Endodermal cell (in vitro differentiated cells): ENCODE results near the gene TUFM. TPM values are rescaled to one million over a fixed set of nuclear protein-coding genes. Genes with fewer than 3 reads are reported as not detected.
A peak's percentile ranks its signal among the peaks of the same experiment; 100 is the strongest.

Source experiments
- DNase-seq: peaks from one replicate; pipeline ENCODE4 v3.0.0-alpha.2; 2017
- H3K27ac ChIP-seq: 2 replicates; pipeline ENCODE4 v1.5.1; 2013; ENCODE audit warnings: mild to moderate bottlenecking, low read depth, low read length, moderate library complexity
- H3K27me3 ChIP-seq: 2 replicates; pipeline ENCODE4 v1.6.1; 2013; ENCODE audit warnings: mild to moderate bottlenecking, low read length, moderate library complexity; ENCODE audit not compliant: insufficient read depth, control insufficient read depth, poor library complexity, severe bottlenecking
- H3K36me3 ChIP-seq: 2 replicates; pipeline ENCODE4 v1.7.0; 2013; ENCODE audit warnings: mild to moderate bottlenecking, low read length, moderate library complexity; ENCODE audit not compliant: control insufficient read depth, insufficient read depth
- H3K4me1 ChIP-seq: one replicate; pipeline ENCODE4 v1.7.0; 2013; ENCODE audit warnings: low read length; ENCODE audit not compliant: control insufficient read depth, insufficient read depth
- H3K4me3 ChIP-seq: 2 replicates; pipeline ENCODE4 v1.5.1; 2013; ENCODE audit warnings: mild to moderate bottlenecking, low read length, moderate library complexity
- H3K9ac ChIP-seq: 2 replicates; pipeline ENCODE4 v1.6.1; 2013; ENCODE audit warnings: mild to moderate bottlenecking, low read length, moderate library complexity; ENCODE audit not compliant: poor library complexity, severe bottlenecking; ENCODE audit errors: extremely low read depth
- H3K9me3 ChIP-seq: 2 replicates; pipeline ENCODE4 v1.6.1; 2013; ENCODE audit warnings: mild to moderate bottlenecking, low read length, moderate library complexity; ENCODE audit not compliant: control insufficient read depth
- H3K27ac Mint-ChIP-seq: 2 replicates; pipeline ENCODE4 v1.8.0; 2020; ENCODE audit warnings: mixed read lengths
- H3K27me3 Mint-ChIP-seq: 2 replicates; pipeline ENCODE4 v1.8.0; 2021; ENCODE audit warnings: mild to moderate bottlenecking, mixed read lengths; ENCODE audit not compliant: insufficient read depth
- H3K36me3 Mint-ChIP-seq: 2 replicates; pipeline ENCODE4 v1.8.0; 2020; ENCODE audit warnings: low read depth, mixed read lengths
- H3K4me1 Mint-ChIP-seq: 2 replicates; pipeline ENCODE4 v1.8.0; 2020; ENCODE audit warnings: mixed read lengths
- H3K4me3 Mint-ChIP-seq: 2 replicates; pipeline ENCODE4 v1.8.0; 2020; ENCODE audit warnings: mild to moderate bottlenecking, moderate library complexity, mixed read lengths
- H3K9me3 Mint-ChIP-seq: 2 replicates; pipeline ENCODE4 v1.8.0; 2020; ENCODE audit warnings: mild to moderate bottlenecking, mixed read lengths
- WGBS, 2 experiments: methylation state at CpG; one replicate each; pipeline versions ENCODE4 v1.1.5 to v1.1.7; 2013; ENCODE audit warnings: missing lambda C conversion rate in 2 of 2, mixed read lengths in 1 of 2; ENCODE audit not compliant: insufficient coverage in 1 of 2, insufficient read length in 1 of 2; 5-methylcytosine and 5-hydroxymethylcytosine counted together
- total RNA-seq, 2 donors: library from RNA; stranded (reverse); fragmentation: NEBNext Ultra II Directional in 1 of 2; extraction: Animal tissue kit (Norgen Biotek cat#: 25700) in 1 of 2; gene quantifications; 2 replicates in 1 of 2; 3 replicates in 1 of 2; pipeline ENCODE4 v1.2.1, GENCODE V29; 2021
- TF ChIP-seq, protein P1 (sequence below): fragments of 200-600 bp; sonication (generic); conservative IDR thresholded peaks from 2 replicates; pipeline ENCODE4 v1.5.0; 2021; ENCODE audit warnings: antibody characterized with exemption, mild to moderate bottlenecking

Gene TUFM
- total RNA-seq, 2 donors from 2014 or later = 158 to 165 TPM

DNA sequence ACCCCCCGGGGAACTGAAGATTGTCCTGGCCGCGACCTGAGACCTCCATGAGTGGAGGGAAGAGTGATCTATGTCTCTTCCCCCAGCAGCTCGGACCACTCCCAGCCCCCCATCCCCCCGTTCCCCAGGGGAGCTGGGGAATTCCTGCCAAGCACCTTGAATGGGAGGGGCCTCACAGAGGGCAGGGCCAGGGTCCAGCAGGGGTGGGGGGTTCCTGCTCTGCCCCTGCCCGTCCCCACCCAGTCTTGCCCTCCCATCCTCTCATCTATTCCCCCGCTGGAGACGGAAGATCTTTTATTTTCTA lies 9.4 kb downstream of the TUFM start:
- Mint-ChIP-seq H3K36me3 (peaks cover 75% of the 10 kb centered on the region), H3K9me3 (no peaks in the 10 kb centered on the region), H3K27me3 (no peaks in the 10 kb centered on the region), H3K4me1 (no peaks in the 10 kb centered on the region), H3K4me3 (no peak overlapping the region), H3K27ac (no peak overlapping the region)
- no peaks in the 10 kb centered on the region for H3K27me3 ChIP-seq
- no peak overlapping the region for H3K4me3 ChIP-seq
- TF ChIP-seq, protein P1, sequence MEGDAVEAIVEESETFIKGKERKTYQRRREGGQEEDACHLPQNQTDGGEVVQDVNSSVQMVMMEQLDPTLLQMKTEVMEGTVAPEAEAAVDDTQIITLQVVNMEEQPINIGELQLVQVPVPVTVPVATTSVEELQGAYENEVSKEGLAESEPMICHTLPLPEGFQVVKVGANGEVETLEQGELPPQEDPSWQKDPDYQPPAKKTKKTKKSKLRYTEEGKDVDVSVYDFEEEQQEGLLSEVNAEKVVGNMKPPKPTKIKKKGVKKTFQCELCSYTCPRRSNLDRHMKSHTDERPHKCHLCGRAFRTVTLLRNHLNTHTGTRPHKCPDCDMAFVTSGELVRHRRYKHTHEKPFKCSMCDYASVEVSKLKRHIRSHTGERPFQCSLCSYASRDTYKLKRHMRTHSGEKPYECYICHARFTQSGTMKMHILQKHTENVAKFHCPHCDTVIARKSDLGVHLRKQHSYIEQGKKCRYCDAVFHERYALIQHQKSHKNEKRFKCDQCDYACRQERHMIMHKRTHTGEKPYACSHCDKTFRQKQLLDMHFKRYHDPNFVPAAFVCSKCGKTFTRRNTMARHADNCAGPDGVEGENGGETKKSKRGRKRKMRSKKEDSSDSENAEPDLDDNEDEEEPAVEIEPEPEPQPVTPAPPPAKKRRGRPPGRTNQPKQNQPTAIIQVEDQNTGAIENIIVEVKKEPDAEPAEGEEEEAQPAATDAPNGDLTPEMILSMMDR = no peak
- H3K9ac ChIP-seq = no peak overlapping the region
- 99% methylated on average over 7 of the region's 8 CpGs; no CpG with 5 or more reads in 1 of the 2 experiments for WGBS, 2 experiments
- no peak for DNase-seq
- no peaks in the 10 kb centered on the region for H3K9me3 ChIP-seq
- H3K27ac ChIP-seq = no peak overlapping the region
- H3K36me3 ChIP-seq = peaks cover 65% of the 10 kb centered on the region
- no peaks in the 10 kb centered on the region for H3K4me1 ChIP-seq

DNA sequence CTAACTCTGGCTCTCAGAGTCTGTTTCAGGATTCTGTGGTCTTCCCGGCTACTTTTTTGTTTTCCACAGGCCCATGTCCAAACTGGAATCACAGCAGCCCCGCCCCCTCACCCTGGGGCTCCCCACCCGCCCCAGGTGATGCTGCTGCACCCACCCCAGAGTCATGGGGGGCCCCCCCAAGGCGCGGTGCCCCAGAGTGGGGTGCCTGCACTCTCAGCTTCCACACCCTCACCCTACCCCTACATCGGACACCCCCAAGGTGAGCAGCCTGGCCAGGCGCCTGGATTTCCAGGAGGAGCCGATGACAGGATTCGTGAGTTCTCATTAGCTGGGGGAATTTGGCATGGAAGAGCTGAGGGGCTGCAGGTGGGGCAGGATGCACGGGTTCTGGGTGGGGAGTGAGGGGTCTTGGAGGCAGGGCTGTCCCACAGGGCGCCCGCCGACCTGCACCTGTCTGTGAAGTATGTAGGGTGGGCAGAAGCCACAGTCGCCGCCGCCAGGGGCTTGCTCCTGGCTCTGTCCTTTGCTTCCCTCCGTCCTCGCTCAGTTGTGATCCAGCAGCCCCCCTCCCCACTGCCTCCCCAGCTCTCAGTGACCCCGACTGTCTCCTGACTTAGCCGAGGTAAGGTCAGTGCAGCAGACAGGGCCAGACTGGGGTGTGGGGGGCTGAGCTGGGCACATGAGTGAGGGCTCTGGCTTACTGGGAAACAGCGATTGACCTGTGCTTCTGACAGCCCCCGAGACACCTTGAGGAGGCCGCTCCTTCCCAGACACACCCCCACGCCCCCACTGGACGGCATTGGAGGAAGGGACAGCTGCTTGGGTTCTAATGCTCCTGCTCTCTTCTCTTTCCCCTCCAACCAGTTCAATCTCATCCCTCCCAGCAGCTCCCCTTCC lies 10.0 kb downstream of the TUFM start:
- H3K9ac ChIP-seq = no peak overlapping the region
- Mint-ChIP-seq H3K9me3 (no peaks in the 10 kb centered on the region), H3K4me3 (no peak overlapping the region), H3K36me3 (peaks cover 73% of the 10 kb centered on the region), H3K27ac (no peak overlapping the region), H3K27me3 (no peaks in the 10 kb centered on the region), H3K4me1 (no peaks in the 10 kb centered on the region)
- DNase-seq = peak; percentile 64
- no peak overlapping the region for H3K27ac ChIP-seq
- no peaks in the 10 kb centered on the region for H3K9me3 ChIP-seq
- TF ChIP-seq, protein P1 = no peak
- H3K4me3 ChIP-seq = no peak overlapping the region
- no peaks in the 10 kb centered on the region for H3K4me1 ChIP-seq
- H3K27me3 ChIP-seq = no peaks in the 10 kb centered on the region
- 80 to 94% methylated on average over 1 to 25 of the region's 25 CpGs for WGBS, 2 experiments
- H3K36me3 ChIP-seq = peaks cover 68% of the 10 kb centered on the region

DNA sequence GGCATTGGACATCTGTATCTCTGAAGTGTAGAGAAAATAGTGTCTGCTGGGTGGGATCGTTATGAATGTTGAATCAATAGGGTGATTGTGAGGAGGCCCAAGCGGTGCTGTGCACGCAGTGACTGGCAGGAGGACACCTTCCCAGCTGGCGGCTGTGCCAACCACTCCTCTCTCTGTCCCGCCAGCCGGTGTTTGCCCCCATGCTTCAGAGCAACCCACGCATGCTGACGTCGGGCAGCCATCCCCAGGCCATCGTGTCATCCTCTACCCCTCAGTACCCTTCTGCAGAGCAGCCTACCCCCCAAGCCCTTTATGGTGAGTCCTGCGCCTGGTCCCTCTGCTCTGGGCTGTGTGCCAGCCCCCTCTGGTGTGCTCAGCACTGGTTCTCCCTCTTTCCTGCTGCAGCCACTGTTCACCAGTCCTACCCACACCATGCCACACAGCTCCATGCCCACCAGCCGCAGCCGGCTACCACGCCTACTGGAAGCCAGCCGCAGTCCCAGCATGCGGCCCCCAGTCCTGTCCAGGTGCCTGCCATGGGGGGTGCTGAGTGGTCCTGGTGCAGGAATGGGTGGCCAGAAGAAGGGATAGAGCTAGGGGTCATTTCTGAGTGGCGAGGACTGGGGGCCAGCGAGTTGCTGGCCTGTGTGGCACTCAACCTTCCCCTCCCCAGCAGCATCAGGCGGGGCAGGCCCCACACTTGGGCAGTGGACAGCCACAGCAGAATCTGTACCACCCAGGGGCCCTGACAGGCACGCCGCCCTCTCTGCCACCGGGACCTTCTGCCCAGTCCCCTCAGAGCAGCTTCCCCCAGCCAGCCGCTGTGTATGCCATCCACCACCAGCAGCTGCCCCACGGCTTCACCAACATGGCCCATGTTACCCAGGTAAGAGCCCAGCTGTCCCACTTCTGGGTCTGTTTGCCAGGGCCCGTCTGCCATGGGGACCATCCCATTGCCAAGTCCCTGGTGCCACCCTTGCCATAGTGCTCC lies 11.0 kb downstream of the TUFM start:
- Mint-ChIP-seq H3K9me3 (no peaks in the 10 kb centered on the region), H3K4me1 (no peaks in the 10 kb centered on the region), H3K27me3 (no peaks in the 10 kb centered on the region), H3K4me3 (no peak overlapping the region), H3K36me3 (peaks cover 81% of the 10 kb centered on the region), H3K27ac (no peak overlapping the region)
- Histone ChIP-seq H3K4me3 (no peak overlapping the region), H3K27me3 (no peaks in the 10 kb centered on the region), H3K36me3 (peaks cover 77% of the 10 kb centered on the region), H3K4me1 (no peaks in the 10 kb centered on the region), H3K27ac (no peak overlapping the region), H3K9ac (no peak overlapping the region), H3K9me3 (no peaks in the 10 kb centered on the region)
- DNase-seq = no peak
- TF ChIP-seq, protein P1 = no peak
- WGBS, 2 experiments = 95 to 97% methylated on average over 10 to 25 of the region's 25 CpGs
